CD4-positive, alpha-beta T cell treated with Interleukin-4 for 4 hours (primary cell): ENCODE results near the gene FAM217B.

Experiments used
- DNase-seq: peaks from one replicate; pipeline ENCODE4 v3.0.0-alpha.2; 2020

The FAM217B gene

DNA sequence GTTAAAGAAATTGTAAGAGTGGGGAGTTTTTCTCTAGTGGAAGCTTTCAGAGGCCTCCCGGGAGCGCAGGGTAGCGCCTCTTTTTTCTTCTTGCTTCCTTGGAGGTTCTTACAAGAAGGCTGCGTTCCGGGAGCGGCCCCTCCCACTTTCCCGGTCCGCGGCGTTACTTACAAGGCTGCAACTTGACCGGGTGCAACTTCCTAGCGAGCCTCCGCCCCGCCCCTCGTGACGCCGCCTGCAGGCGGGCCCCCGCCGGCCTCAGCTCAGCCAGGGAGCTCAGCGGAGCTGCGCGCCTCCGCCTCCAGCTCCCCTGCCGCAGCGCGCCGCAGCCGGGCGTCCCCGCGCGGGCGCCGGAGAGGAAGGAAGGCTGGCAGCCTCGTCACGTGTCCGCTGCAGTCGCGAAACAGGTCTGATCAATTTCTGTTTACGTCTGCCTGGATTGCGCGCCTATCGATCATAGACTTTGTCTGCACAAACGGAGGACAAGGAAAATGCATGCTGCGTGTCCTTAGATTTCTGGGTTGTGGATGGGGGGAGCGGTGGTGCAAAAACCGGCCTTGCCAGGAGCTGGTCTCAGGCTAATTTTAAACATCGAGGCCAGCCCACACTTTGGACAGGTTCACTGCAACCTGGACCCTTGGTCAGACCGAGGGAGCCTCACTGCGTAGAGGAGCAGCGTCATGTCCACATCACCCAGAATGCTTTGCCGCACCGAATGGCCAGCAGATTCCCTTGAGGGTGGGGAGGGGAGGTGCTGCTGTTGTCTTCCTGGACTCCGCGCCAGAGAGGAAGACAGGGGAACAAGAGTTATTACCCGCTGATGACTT, at the start of gene FAM217B, which contains the start of gene PPP1R3D:
Gene FAM217B, plus strand, starts transcription at position 261 of the 827 bp plus-strand sequence. CDS start 3,555 bp downstream, outside the sequence.
Gene PPP1R3D, minus strand, starts transcription at position 177 of the 827 bp plus-strand sequence. CDS start 374 bp downstream, outside the sequence.
- peak; percentile 86 for DNase-seq

- no peak for DNase-seq
Observed at GRCh38 chr20:59891581-59891980, 48.6 kb upstream of the FAM217B start.

- no peak for DNase-seq
Observed at GRCh38 chr20:59895908-59896307, 44.3 kb upstream of the FAM217B start.

DNA sequence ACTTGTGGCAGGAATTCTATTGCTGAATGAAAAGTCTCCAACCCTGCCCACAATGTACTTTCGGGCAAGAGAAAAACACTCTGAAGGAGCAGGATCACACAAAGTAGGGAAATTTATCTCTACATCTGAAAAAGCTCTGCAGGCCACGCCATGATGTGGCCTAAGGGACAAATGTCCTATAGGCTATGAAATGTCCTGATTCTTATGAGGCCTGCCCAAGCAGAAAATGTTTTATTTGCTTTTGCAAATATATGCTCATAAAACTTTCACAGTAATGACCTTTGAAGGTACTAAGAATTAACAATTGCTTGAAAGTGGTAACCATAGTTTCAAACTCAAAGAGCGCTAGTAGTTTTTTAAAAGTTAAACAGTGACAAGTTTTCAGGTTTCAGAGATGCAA, 37.7 kb upstream of the FAM217B start:
- DNase-seq = no peak

DNA sequence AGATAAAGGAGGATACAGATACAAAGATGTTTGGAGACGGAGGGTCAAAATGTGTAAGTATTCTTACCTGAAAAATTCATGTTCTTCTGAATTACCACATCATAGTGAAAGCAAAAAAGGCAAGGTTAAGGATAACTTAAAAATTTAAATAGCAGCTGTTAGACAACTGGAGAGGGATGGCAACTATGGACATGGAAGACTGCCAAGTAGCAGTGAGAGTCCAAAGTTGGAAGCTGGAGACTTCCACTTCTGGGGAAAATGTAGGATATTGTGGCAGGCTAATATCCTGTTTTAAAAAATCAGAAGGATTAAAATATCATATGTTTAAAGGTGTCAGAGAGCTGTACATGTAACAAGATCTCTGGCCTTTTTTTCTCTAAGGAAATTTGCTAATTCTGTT, 36.6 kb upstream of the FAM217B start:
- no peak for DNase-seq

GRCh38 chr20:59908855-59909254, 31.3 kb upstream of the FAM217B start:
- no peak for DNase-seq

- no peak for DNase-seq
Observed at GRCh38 chr20:59911041-59911440, 29.1 kb upstream of the FAM217B start.

DNA sequence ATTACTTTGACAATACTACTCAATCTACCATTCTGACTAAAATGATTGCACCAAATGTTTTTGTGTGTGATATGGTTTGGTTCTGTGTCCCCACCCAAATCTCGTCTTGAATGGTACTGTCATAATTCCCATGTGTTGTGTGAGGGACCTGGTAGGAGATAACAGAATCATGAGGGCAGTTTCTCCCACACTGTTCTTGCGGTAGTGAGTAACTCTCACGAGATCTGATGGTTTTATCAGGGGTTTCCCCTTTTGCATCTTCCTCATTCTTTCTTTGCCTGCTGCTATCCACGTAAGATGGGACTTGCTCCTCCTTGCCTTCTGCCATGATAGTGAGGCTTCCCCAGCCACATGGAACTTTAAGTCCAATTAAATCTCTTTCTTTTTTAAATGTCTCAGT, 27.6 kb upstream of the FAM217B start:
- DNase-seq = no peak

- DNase-seq = no peak
Observed at GRCh38 chr20:59920944-59921343, 19.2 kb upstream of the FAM217B start.

DNA sequence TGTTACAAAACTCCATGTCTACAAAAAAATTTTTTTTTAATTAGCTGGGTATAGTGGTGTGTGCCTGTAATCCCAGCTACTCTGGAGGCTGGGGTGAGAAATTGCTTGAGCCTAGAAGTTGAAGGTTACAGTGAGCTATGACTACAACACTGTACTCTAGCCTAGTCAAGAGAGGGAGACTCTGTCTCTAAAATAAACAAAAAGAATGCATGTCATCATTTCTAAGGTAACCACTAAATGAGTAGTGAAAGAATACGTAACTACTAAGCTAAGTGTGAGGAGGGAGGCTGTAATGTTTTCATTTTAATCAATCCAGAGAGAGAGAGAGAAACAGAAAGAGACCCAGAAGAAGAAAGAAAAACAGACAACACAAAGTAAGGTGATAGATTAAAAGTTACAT, 16.7 kb upstream of the FAM217B start:
- no peak for DNase-seq

- DNase-seq = no peak
Observed at GRCh38 chr20:59925359-59925758, 14.8 kb upstream of the FAM217B start.

DNA sequence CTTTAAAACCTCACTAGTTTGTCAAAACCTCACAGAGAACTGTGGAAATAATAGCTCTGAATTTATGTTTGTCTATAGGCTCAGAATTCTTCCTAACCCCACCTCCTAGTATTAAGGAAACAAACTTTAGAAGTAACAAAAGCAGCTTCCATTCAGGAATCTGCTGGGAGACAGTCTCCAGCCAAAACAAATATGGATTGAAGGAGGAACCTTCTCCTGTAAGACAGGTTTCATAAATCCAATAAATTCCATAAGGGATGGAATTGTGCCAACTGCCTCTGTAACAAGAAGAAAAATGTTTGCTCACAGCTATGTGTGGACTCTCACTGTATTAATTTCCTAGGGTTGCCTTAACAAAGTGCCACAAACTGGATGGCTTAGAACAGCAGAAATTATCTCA, 14.3 kb upstream of the FAM217B start:
- DNase-seq = no peak

GRCh38 chr20:59931511-59932312, 8.5 kb upstream of the FAM217B start:
- DNase-seq = no peak

- no peak for DNase-seq
Observed at GRCh38 chr20:59932616-59933295, 7.4 kb upstream of the FAM217B start.

DNA sequence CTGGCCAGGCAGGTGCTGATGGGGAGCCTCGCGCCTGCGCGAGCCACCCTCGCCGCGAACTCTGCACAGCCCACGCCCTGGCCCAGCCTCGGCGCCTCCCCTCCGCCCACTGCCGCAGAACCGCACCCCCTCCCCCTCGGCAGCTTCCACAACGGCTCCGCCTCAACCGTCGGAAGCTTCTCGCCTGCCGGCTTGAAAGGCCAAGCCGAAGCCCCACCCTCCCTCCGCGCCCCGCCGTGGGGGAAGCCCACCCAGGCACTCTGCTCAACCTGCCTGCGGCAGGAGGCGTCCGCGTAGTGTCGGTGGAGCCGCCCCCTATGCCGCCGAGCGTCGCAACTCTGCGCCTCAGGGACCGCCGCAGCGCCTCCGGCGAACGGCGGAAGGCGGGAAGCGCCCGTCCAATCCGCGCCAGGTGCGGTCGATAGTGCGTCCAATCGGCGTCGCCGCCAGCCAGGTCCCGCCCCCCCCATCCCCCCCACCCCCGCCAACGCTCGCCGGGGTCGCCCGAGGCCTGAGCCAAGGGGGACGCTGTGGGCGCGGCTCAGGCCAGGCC, 6.8 kb upstream of the FAM217B start, which contains the start of gene SYCP2:
Gene SYCP2, minus strand, starts transcription at position 342 of the 553 bp plus-strand sequence. CDS start 11,224 bp downstream, outside the sequence.
- DNase-seq = peak; percentile 61

DNA sequence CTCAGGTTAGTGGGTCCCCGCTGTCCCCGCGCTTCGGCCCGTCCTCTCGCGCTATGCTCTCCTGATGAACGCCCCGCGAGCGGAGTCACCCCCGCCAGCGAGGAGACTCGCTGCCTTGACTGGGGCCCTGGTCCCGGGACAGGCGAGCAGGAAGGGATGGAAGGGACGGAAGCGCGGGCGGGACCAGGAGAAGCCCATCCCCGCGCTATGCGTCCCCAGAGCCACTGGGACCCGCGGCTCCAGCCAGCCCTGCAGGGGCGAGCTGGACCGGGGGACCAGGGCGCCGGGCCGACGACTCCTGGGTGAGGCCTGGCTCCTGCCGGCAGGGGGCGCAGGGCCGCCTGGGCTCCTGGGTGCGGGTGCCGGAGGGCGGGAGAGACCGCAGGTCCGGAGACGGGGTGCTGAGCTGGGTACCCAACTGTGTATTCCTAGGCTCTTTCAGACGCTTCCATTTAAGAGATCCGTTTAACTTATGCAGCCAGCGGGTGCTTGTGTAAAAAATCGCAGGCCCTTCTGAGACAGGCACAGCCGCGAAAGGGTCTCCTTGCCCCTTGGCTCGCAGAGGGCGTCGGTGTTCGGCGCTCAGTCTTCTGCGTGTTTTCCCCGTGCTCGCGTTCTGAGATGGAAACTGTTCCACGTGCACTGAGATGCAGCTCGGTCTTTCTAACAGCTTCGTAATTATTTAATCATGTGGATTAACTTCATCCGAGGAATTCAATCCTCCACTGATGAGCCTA, 6.2 kb upstream of the FAM217B start:
- peak; percentile 56 for DNase-seq

DNA sequence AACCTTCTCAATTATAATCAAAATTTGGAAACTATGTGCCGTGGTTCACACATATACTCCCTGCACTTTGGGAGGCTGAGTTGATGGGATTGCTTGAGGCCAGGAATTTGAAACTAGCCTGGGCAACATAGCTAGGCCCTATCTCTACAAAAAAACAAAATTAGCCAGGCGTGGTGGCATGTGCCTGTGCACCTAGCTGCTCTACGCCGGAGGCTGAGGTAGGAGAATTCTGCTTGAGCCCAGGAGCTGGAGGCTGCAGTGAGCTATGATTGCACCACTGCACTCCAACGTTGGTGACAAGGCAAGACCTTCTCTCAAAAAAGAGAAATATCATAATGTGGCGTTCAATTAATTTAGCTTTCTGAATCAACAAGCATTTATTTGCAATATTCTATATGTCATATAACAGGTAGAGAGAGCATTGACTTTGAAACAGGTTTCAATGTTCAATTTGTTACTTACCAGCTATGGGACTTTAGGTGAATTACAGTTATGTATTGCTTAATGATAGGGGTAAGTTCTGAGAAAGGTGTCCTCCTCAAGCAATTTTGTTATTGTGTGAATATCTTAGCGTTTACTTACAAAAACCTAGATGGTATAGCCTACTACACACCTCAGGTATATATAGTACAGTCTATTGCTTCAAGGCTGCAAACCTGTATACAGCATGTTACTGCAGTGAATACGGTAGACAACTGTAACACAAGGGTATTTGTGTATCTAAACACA, 4.6 kb upstream of the FAM217B start:
- DNase-seq = no peak

DNA sequence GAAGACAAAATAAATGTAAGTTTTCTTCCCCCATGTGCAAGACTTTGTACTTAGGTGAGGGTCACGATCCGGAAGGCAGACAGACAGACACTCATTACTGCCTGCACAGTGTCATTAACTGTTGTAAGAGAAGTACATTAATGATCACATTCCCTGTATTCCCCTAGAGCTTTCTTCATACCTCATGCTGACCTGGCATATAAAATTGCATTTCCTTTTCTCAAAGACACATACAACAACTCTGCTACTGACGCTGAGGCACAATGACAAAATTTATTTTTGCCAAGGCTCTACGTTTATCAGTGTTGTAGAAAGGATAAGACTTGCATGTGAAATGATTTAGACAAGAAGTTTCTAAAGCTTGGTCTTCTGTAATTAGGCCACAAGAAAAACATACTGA, 3.8 kb upstream of the FAM217B start:
- no peak for DNase-seq

DNA sequence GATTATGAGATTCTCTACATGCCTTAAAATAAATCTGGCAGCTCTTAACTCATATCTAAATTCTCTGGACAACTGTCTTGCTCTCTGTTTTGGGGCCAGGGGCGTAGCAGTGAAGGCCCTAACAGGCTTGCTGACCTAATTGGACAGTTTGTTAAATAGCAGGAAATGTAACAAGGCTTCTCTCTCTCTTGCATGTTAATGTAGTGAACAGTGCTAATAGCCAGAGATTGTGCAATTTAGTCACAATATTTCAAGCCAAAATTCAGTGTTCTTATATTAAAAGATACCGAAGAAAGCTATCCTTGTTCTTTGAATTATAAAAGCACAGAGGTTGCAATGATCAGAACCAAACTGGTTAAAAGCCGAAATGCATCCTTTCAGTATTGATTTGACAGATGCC, 3.0 kb upstream of the FAM217B start:
- no peak for DNase-seq

DNA sequence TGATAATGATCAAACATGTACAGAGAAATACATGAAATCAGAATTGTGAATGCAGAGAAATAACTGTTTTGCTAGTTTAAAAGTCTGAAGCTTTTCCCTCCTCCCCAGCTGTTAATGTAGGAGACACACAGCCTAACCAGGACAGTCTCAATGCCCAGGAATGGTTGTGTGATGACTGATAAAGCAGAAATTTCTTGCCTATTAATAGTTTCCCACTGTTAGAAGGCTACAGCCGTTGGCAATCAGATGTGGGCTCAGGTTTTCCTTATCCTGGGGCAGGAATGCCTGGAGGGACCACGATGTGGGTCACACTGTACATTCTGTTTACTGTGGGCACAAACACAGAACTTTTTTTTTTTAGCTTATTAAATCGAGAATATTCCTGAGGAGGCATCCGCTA, 2.0 kb upstream of the FAM217B start:
- no peak for DNase-seq

DNA sequence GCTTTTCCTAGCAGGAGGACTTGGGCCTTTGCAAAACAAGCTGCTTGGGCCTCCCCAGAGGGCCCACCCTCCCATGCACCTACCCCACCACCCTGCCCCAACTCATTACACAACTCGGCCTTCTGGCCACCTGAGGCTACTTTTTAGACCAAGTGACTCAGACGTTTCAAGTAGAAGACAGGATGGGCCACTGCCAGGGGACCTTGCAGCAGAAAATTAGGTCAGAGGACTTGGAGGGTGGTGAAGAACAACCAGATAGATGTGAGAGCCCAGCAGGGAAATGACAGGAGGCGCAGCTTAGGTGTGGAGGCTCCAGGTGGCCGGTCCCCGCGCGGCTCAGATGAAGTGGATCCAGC, 1.5 kb upstream of the FAM217B start:
- no peak for DNase-seq
